Measurements from ENCODE around the gene SCN11A.

DNA sequence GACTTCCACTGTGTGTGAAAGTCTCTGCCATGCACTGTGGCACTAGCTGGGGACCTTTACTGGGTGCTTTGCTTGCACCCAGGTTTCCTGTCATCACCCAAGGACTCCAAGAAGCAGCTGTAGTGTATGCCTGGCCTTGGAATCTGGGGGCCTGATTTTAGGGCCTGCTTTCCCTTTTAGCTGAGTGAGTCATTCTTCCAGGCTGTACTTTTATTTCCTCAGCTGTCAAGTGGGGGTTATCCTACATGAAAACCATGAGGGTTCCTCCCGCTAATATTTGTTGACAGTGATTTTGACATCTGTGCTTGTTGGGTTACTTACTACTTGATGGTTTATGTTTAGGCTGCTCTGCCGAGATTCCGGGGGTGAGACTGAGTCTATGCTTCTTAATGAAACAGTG is 37.1 kb upstream of the SCN11A start:
- TF ChIP-seq SIN3A (IDR thresholded peaks at IDR 0.05; ENCODE audit: borderline replicate concordance, insufficient read depth, low read length) (no peak), POLR2AphosphoS5 (IDR thresholded peaks at IDR 0.05; ENCODE audit: low read depth, low read length) (no peak), TAF1 (IDR thresholded peaks at IDR 0.05; ENCODE audit: borderline replicate concordance, insufficient read depth, low read length) (no peak)
- TF ChIP-seq, protein P1, sequence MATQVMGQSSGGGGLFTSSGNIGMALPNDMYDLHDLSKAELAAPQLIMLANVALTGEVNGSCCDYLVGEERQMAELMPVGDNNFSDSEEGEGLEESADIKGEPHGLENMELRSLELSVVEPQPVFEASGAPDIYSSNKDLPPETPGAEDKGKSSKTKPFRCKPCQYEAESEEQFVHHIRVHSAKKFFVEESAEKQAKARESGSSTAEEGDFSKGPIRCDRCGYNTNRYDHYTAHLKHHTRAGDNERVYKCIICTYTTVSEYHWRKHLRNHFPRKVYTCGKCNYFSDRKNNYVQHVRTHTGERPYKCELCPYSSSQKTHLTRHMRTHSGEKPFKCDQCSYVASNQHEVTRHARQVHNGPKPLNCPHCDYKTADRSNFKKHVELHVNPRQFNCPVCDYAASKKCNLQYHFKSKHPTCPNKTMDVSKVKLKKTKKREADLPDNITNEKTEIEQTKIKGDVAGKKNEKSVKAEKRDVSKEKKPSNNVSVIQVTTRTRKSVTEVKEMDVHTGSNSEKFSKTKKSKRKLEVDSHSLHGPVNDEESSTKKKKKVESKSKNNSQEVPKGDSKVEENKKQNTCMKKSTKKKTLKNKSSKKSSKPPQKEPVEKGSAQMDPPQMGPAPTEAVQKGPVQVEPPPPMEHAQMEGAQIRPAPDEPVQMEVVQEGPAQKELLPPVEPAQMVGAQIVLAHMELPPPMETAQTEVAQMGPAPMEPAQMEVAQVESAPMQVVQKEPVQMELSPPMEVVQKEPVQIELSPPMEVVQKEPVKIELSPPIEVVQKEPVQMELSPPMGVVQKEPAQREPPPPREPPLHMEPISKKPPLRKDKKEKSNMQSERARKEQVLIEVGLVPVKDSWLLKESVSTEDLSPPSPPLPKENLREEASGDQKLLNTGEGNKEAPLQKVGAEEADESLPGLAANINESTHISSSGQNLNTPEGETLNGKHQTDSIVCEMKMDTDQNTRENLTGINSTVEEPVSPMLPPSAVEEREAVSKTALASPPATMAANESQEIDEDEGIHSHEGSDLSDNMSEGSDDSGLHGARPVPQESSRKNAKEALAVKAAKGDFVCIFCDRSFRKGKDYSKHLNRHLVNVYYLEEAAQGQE (IDR thresholded peaks at IDR 0.05; ENCODE audit: insufficient read depth in 1 of 2, low read depth in 2 of 2, low read length in 2 of 2) = no peak

Measured in PFSK-1 (cell line).